Prostate gland (tissue), 2 donors: ENCODE measurements around the gene BCKDK.

ENCODE experiments used
- POLR2AphosphoS5 ChIP-seq: sonication (generic); formaldehyde crosslinking; IDR thresholded peaks from one replicate; pipeline ENCODE4 v1.6.1; 2017; ENCODE audit warnings: antibody characterized with exemption
- TF ChIP-seq, protein P1 (sequence below), 4 experiments: fragments of 200-600 bp in 2 of 4; fragments of 450-650 bp in 2 of 4; sonication (generic) in 2 of 4; IDR thresholded peaks; 1 replicate in 3 of 4; 2 replicates in 1 of 4; pipeline ENCODE4 v1.5.1; 2016 to 2019; ENCODE audit warnings: antibody characterized with exemption in 4 of 4, mild to moderate bottlenecking in 2 of 4, moderate library complexity in 2 of 4

DNA sequence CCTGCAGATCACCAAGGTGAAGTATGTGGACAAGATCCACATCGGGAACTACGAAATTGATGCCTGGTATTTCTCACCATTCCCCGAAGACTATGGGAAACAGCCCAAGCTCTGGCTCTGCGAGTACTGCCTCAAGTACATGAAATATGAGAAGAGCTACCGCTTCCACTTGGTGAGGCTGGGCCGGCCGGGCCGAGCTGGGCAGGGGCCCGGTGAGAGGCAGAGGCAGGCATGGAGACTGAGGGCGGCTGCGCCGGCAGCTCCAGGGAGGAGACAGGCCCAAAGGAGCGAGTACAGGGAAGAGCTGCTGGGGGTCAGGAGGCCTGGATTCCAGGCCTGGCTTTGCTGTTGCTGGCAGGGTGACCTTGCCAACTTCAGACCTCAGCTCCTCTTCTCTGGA lies 19.0 kb downstream of the BCKDK start:
- TF ChIP-seq, protein P1, sequence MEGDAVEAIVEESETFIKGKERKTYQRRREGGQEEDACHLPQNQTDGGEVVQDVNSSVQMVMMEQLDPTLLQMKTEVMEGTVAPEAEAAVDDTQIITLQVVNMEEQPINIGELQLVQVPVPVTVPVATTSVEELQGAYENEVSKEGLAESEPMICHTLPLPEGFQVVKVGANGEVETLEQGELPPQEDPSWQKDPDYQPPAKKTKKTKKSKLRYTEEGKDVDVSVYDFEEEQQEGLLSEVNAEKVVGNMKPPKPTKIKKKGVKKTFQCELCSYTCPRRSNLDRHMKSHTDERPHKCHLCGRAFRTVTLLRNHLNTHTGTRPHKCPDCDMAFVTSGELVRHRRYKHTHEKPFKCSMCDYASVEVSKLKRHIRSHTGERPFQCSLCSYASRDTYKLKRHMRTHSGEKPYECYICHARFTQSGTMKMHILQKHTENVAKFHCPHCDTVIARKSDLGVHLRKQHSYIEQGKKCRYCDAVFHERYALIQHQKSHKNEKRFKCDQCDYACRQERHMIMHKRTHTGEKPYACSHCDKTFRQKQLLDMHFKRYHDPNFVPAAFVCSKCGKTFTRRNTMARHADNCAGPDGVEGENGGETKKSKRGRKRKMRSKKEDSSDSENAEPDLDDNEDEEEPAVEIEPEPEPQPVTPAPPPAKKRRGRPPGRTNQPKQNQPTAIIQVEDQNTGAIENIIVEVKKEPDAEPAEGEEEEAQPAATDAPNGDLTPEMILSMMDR (IDR thresholded peaks at IDR 0.05) = no peak
- TF ChIP-seq POLR2AphosphoS5 = no peak
